OCI-LY7 (cell line): ENCODE measurements around the gene ALB. TPM values are rescaled to one million over a fixed set of nuclear protein-coding genes. Genes with fewer than 3 reads are reported as not detected.

Experiments
- BruUV-seq: library from RNA; stranded (reverse); fragments of 400-500 nt; replicated peaks from 2 replicates; lab custom pipeline; 2021; lab: Mats Ljungman, UMichigan
- CTCF ChIA-PET: fragments of 300-600 bp; sonication (Branson Sonifier 250); formaldehyde crosslinking; loops from one replicate; lab custom pipeline; 2022; ENCODE audit warnings: antibody characterized with exemption; ENCODE audit not compliant: unreplicated experiment; lab: Charles Lee
- POLR2A ChIA-PET: fragments of 300-600 bp; sonication (Branson Sonifier 250); formaldehyde crosslinking; loops from one replicate; lab custom pipeline; 2022; ENCODE audit warnings: antibody characterized with exemption; lab: Charles Lee
- DNase-seq: peaks from one replicate; pipeline ENCODE4 v3.0.0-alpha.2; 2015; ENCODE audit warnings: low spot score
- H2AFZ ChIP-seq: fragments of 200-600 bp; sonication (generic), shearing (Covaris generic); 2 replicates; pipeline ENCODE4 v1.6.1; 2014; ENCODE audit warnings: mild to moderate bottlenecking, antibody characterized with exemption, low read length, moderate library complexity
- H3K27ac ChIP-seq: fragments of 200-600 bp; sonication (generic); 2 replicates; pipeline ENCODE4 v1.5.1; 2014; ENCODE audit warnings: mixed run types, low read depth, mild to moderate bottlenecking, moderate library complexity, low read length, inconsistent platforms; ENCODE audit not compliant: poor library complexity, severe bottlenecking
- H3K36me3 ChIP-seq: fragments of 200-600 bp; sonication (generic); 2 replicates; pipeline ENCODE4 v1.6.1; 2014; ENCODE audit warnings: mild to moderate bottlenecking, antibody characterized with exemption, low read length, moderate library complexity, mixed read lengths; ENCODE audit not compliant: insufficient read depth
- H3K4me1 ChIP-seq: fragments of 200-600 bp; sonication (generic); 2 replicates; pipeline ENCODE4 v1.5.1; 2014; ENCODE audit warnings: mild to moderate bottlenecking, low read length; ENCODE audit not compliant: insufficient read depth, poor library complexity, severe bottlenecking
- H3K4me2 ChIP-seq: fragments of 200-600 bp; sonication (generic); 2 replicates; pipeline ENCODE4 v1.6.1; 2014; ENCODE audit warnings: mild to moderate bottlenecking, low read length
- H3K4me3 ChIP-seq: fragments of 200-600 bp; sonication (generic); 2 replicates; pipeline ENCODE4 v1.5.1; 2014; ENCODE audit warnings: mild to moderate bottlenecking, low read depth, low read length; ENCODE audit not compliant: poor library complexity, severe bottlenecking
- H3K79me2 ChIP-seq: fragments of 200-600 bp; sonication (generic); 2 replicates; pipeline ENCODE4 v1.6.1; 2016; ENCODE audit warnings: low read depth, mild to moderate bottlenecking, low read length, moderate library complexity, mixed read lengths; ENCODE audit not compliant: insufficient read depth
- H3K9me2 ChIP-seq: fragments of 200-600 bp; sonication (generic); 2 replicates; pipeline ENCODE4 v1.6.1; 2016; ENCODE audit warnings: mild to moderate bottlenecking, low read length, mixed read lengths; ENCODE audit not compliant: insufficient read depth
- H3K9me3 ChIP-seq: fragments of 200-600 bp; sonication (generic); 2 replicates; pipeline ENCODE4 v1.6.1; 2014; ENCODE audit warnings: mild to moderate bottlenecking, mixed run types, low read length, mixed read lengths
- H4K20me1 ChIP-seq: fragments of 200-600 bp; sonication (generic); 2 replicates; pipeline ENCODE4 v1.6.1; 2014; ENCODE audit warnings: mild to moderate bottlenecking, antibody characterized with exemption, low read length, moderate library complexity, mixed read lengths; ENCODE audit not compliant: insufficient read depth
- EZH2phosphoT487 ChIP-seq: fragments of 200-600 bp; sonication (generic); IDR thresholded peaks from 2 replicates; pipeline ENCODE4 v1.6.1; 2018; ENCODE audit warnings: low read depth, borderline replicate concordance, mild to moderate bottlenecking, mixed run types, antibody characterized with exemption, low read length, moderate library complexity, mixed read lengths
- intact Hi-C: fragments of 100-400 bp; cut with micrococcal nuclease; formaldehyde crosslinking; loops from one replicate; pipeline ENCODE4 v1.10.0; 2022; ENCODE audit not compliant: unreplicated experiment
- total RNA-seq, 2 experiments: library from RNA; depleted of rRNA in 1 of 2; stranded (reverse); fragments of >200 nt in 1 of 2; shearing (Covaris generic) in 1 of 2; gene quantifications; 2 replicates each; pipeline ENCODE4 v1.2.3, GENCODE V29; 2014 to 2022
- TF ChIP-seq, protein P1 (sequence below): fragments of 200-600 bp; sonication (generic); conservative IDR thresholded peaks from 2 replicates; pipeline ENCODE4 v1.5.1; 2014; ENCODE audit warnings: mild to moderate bottlenecking, antibody characterized with exemption, low read length, moderate library complexity, mixed read lengths

Gene ALB
- total RNA-seq, 2 experiments from 2014 or later, result not detected

DNA sequence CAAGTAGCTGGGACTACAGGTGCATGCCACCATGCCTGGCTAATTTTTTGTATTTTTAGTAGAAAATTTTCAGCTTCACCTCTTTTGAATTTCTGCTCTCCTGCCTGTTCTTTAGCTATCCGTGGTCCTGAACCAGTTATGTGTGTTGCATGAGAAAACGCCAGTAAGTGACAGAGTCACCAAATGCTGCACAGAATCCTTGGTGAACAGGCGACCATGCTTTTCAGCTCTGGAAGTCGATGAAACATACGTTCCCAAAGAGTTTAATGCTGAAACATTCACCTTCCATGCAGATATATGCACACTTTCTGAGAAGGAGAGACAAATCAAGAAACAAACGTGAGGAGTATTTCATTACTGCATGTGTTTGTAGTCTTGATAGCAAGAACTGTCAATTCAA is 13.9 kb downstream of the ALB start:
- no peak overlapping the region for H3K4me3 ChIP-seq
- DNase-seq, result no peak
- no TSS peak for BruUV-seq
- H3K4me2 ChIP-seq, result no peak overlapping the region
- H3K79me2 ChIP-seq, result no peaks in the 10 kb centered on the region
- no peaks in the 10 kb centered on the region for H4K20me1 ChIP-seq
- H3K4me1 ChIP-seq, result no peaks in the 10 kb centered on the region
- intact Hi-C loops, result no loop called here
- H3K27ac ChIP-seq, result no peak overlapping the region
- no peaks in the 10 kb centered on the region for H3K36me3 ChIP-seq
- ChIA-PET POLR2A (interaction anchor here (0.6 to 1.2 kb wide), 3 partner anchors 12 to 489 kb away, joined by 3 to 4 read pairs (median 3); no protein-coding TSS in a partner anchor), CTCF (no interaction called here)
- H3K9me2 ChIP-seq, result no peaks in the 10 kb centered on the region
- no peaks in the 10 kb centered on the region for H3K9me3 ChIP-seq
- no peak overlapping the region for H2AFZ ChIP-seq
- TF ChIP-seq, protein P1, sequence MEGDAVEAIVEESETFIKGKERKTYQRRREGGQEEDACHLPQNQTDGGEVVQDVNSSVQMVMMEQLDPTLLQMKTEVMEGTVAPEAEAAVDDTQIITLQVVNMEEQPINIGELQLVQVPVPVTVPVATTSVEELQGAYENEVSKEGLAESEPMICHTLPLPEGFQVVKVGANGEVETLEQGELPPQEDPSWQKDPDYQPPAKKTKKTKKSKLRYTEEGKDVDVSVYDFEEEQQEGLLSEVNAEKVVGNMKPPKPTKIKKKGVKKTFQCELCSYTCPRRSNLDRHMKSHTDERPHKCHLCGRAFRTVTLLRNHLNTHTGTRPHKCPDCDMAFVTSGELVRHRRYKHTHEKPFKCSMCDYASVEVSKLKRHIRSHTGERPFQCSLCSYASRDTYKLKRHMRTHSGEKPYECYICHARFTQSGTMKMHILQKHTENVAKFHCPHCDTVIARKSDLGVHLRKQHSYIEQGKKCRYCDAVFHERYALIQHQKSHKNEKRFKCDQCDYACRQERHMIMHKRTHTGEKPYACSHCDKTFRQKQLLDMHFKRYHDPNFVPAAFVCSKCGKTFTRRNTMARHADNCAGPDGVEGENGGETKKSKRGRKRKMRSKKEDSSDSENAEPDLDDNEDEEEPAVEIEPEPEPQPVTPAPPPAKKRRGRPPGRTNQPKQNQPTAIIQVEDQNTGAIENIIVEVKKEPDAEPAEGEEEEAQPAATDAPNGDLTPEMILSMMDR, result no peak
- TF ChIP-seq EZH2phosphoT487, result no peak

- H3K36me3 ChIP-seq, result no peaks in the 10 kb centered on the region
- CTCF ChIA-PET, result no interaction called here
Observed at GRCh38 chr4:73418677-73419076, 14.6 kb downstream of the ALB start.

More at GRCh38 chr4:73418677-73419076, 14.6 kb downstream of the ALB start:
- Histone ChIP-seq H3K4me1 (no peaks in the 10 kb centered on the region), H2AFZ (no peak overlapping the region), H3K9me3 (no peaks in the 10 kb centered on the region), H3K9me2 (no peaks in the 10 kb centered on the region), H3K4me2 (no peak overlapping the region), H3K79me2 (no peaks in the 10 kb centered on the region), H4K20me1 (no peaks in the 10 kb centered on the region), H3K4me3 (no peak overlapping the region), H3K27ac (no peak overlapping the region)
- no TSS peak for BruUV-seq
- POLR2A ChIA-PET, result interaction anchor here (0.6 to 1.2 kb wide), 2 partner anchors 12 to 488 kb away, joined by 3 read pairs; no protein-coding TSS in a partner anchor
- no peak for DNase-seq
- TF ChIP-seq EZH2phosphoT487, result no peak
- TF ChIP-seq, protein P1, result no peak
- intact Hi-C loops, result no loop called here
